GM21825 (cell line): ENCODE data around the gene EMILIN2.

Experiments used
- ATAC-seq: cut with Tn5 transposase; IDR thresholded peaks from one replicate; pipeline ENCODE4 v1.9.1; 2021; ENCODE audit warnings: mild to moderate bottlenecking, moderate library complexity; ENCODE audit not compliant: unreplicated experiment

Gene EMILIN2

GRCh38 chr18:2872095-2872494, 25.3 kb downstream of the EMILIN2 start:
- no peak for ATAC-seq

GRCh38 chr18:2874765-2875164, 28.0 kb downstream of the EMILIN2 start:
- ATAC-seq = no peak

GRCh38 chr18:2878656-2879330, 32.0 kb downstream of the EMILIN2 start:
- ATAC-seq = no peak

GRCh38 chr18:2879889-2880288, 33.1 kb downstream of the EMILIN2 start:
- ATAC-seq = no peak

- ATAC-seq = no peak
Measured at GRCh38 chr18:2880473-2880872, 33.7 kb downstream of the EMILIN2 start.

GRCh38 chr18:2881088-2881839, 34.5 kb downstream of the EMILIN2 start:
- ATAC-seq = no peak

- no peak for ATAC-seq
Measured at GRCh38 chr18:2881840-2882195, 35.0 kb downstream of the EMILIN2 start.

- ATAC-seq = no peak
Measured at GRCh38 chr18:2882201-2882600, 35.4 kb downstream of the EMILIN2 start.

- peak; percentile 72 for ATAC-seq
Measured at GRCh38 chr18:2883076-2883735, 36.4 kb downstream of the EMILIN2 start.

- no peak for ATAC-seq
Measured at GRCh38 chr18:2884706-2885285, 38.0 kb downstream of the EMILIN2 start.

- no peak for ATAC-seq
Measured at GRCh38 chr18:2887470-2887869, 40.7 kb downstream of the EMILIN2 start.

- ATAC-seq = no peak
Measured at GRCh38 chr18:2889761-2890192, 43.0 kb downstream of the EMILIN2 start.

- no peak for ATAC-seq
Measured at GRCh38 chr18:2890606-2891005, 43.8 kb downstream of the EMILIN2 start.

GRCh38 chr18:2891526-2892431, 45.0 kb downstream of the EMILIN2 start:
- ATAC-seq = no peak

- ATAC-seq = no peak
Measured at GRCh38 chr18:2893056-2893455, 46.2 kb downstream of the EMILIN2 start.

- ATAC-seq = no peak
Measured at GRCh38 chr18:2893676-2894075, 46.9 kb downstream of the EMILIN2 start.

GRCh38 chr18:2894131-2894840, 47.5 kb downstream of the EMILIN2 start:
- no peak for ATAC-seq

GRCh38 chr18:2894841-2895370, 48.1 kb downstream of the EMILIN2 start:
- no peak for ATAC-seq

- ATAC-seq = no peak
Measured at GRCh38 chr18:2895391-2895790, 48.6 kb downstream of the EMILIN2 start.

- ATAC-seq = no peak
Measured at GRCh38 chr18:2896990-2897389, 50.2 kb downstream of the EMILIN2 start.
